Fibroblast of villous mesenchyme (primary cell): ENCODE measurements around the gene CFHR1. TPM values are rescaled to one million over a fixed set of nuclear protein-coding genes. Genes with fewer than 3 reads are reported as not detected.

Experiments
- DNase-seq: peaks from one replicate; pipeline ENCODE4 v3.0.0-alpha.2; 2010; ENCODE audit warnings: low read depth
- H3K4me3 ChIP-seq: 2 replicates; pipeline ENCODE4 v1.5.1; 2011; ENCODE audit warnings: low read depth, mild to moderate bottlenecking, low read length
- CTCF ChIP-seq: IDR thresholded peaks from 2 replicates; pipeline ENCODE4 v1.5.1; 2012; ENCODE audit warnings: low read depth, mild to moderate bottlenecking, low read length; ENCODE audit not compliant: insufficient read depth
- total RNA-seq: library from RNA; depleted of rRNA; stranded (reverse); fragments of >200 nt; gene quantifications from 2 replicates; pipeline ENCODE4 v1.2.3, GENCODE V29; 2012

Gene CFHR1
- total RNA-seq, 1 donor, result 0.86 TPM

- no peak for DNase-seq
- no peak for TF ChIP-seq CTCF
- H3K4me3 ChIP-seq, result no peak overlapping the region
Measured at GRCh38 chr1:196858811-196859210, 39.3 kb downstream of the CFHR1 start.

GRCh38 chr1:196860323-196860884, 40.9 kb downstream of the CFHR1 start:
- DNase-seq, result no peak
- H3K4me3 ChIP-seq, result no peak overlapping the region
- no peak for TF ChIP-seq CTCF

GRCh38 chr1:196861429-196861828, 41.9 kb downstream of the CFHR1 start:
- no peak for DNase-seq
- no peak for TF ChIP-seq CTCF
- H3K4me3 ChIP-seq, result no peak overlapping the region

GRCh38 chr1:196866974-196867373, 47.4 kb downstream of the CFHR1 start:
- TF ChIP-seq CTCF, result no peak
- DNase-seq, result no peak
- no peak overlapping the region for H3K4me3 ChIP-seq

- no peak for TF ChIP-seq CTCF
- no peak for DNase-seq
- no peak overlapping the region for H3K4me3 ChIP-seq
Measured at GRCh38 chr1:196873385-196873784, 53.9 kb downstream of the CFHR1 start.

GRCh38 chr1:196875935-196876334, 56.4 kb downstream of the CFHR1 start:
- no peak for DNase-seq
- no peak for TF ChIP-seq CTCF
- no peak overlapping the region for H3K4me3 ChIP-seq

- no peak for TF ChIP-seq CTCF
- no peak for DNase-seq
- H3K4me3 ChIP-seq, result no peak overlapping the region
Measured at GRCh38 chr1:196877964-196878363, 58.4 kb downstream of the CFHR1 start.
